ENCODE results near the gene NUDT17.

GRCh38 chr1:145796753-145797152 lies 48.7 kb upstream of the NUDT17 start:
- TF ChIP-seq CTCF (conservative IDR thresholded peaks at IDR 0.05 in 1 of 2, IDR thresholded peaks at IDR 0.05 in 1 of 2; ENCODE audit: low read depth in 1 of 2, low read length in 2 of 2) (no peak), EZH2 (IDR thresholded peaks at IDR 0.05; ENCODE audit: low read length, missing control alignments) (no peak)
